ENCODE measurements around the gene GABPB1. TPM values are rescaled to one million over a fixed set of nuclear protein-coding genes. Genes with fewer than 3 reads are reported as not detected.

Gene GABPB1
- polyA plus RNA-seq, 2 donors: 5.1 to 7.3 TPM

GRCh38 chr15:50241684-50242450, 113.1 kb downstream of the GABPB1 start:
- H3K27me3 ChIP-seq (ENCODE audit: control insufficient read depth in 1 of 2, insufficient read depth in 2 of 2, low read length in 2 of 2): no peaks in the 10 kb centered on the region
- WGBS, 2 donors: 68 to 70% methylated on average over 5 of the region's 5 CpGs

DNA sequence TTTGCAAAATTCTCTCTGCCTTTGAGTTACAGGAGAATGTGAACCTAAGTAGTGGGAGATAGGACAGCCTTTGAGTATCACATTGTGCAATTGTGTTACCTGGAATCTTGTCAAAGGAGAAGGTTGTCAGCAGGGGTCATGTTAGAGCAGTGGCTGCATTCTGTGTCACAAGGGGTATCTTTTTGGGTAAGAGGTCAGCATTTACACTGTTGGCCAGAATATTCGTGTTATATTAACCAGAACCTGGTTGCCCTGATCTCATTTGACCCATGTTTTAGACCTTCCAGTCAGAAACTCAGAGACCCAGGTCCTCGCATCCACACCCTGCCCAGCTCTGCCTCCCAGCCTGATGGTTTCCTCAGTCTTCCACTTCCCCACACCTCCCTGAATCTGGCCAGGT, 116.7 kb downstream of the GABPB1 start:
- Histone ChIP-seq H3K27ac (ENCODE audit: low read depth in 2 of 2, low read length in 1 of 2) (no peak overlapping the region), H3K27me3 (ENCODE audit: control insufficient read depth in 1 of 2, insufficient read depth in 2 of 2, low read length in 2 of 2) (no peaks in the 10 kb centered on the region), H3K36me3 (ENCODE audit: control insufficient read depth in 2 of 2, insufficient read depth in 2 of 2, low read length in 1 of 2) (no peaks in the 10 kb centered on the region), H3K4me3 (ENCODE audit: low read depth in 1 of 2, low read length in 2 of 2) (no peak overlapping the region), H3K4me1 (ENCODE audit: control insufficient read depth in 2 of 2, insufficient read depth in 2 of 2, low read length in 1 of 2) (no peaks in the 10 kb centered on the region), H3K9me3 (ENCODE audit: control insufficient read depth in 2 of 2, insufficient read depth in 1 of 2, low read depth in 1 of 2, low read length in 1 of 2) (no peaks in the 10 kb centered on the region)
- 89 to 91% methylated on average over 2 of the region's 2 CpGs for WGBS, 2 donors

More at GRCh38 chr15:50241684-50242450, 113.1 kb downstream of the GABPB1 start:
- H3K9me3 ChIP-seq (ENCODE audit: control insufficient read depth in 2 of 2, insufficient read depth in 1 of 2, low read depth in 1 of 2, low read length in 1 of 2): no peaks in the 10 kb centered on the region
- H3K36me3 ChIP-seq (ENCODE audit: control insufficient read depth in 2 of 2, insufficient read depth in 2 of 2, low read length in 1 of 2): no peaks in the 10 kb centered on the region
- no peak overlapping the region for H3K27ac ChIP-seq (ENCODE audit: low read depth in 2 of 2, low read length in 1 of 2)
- no peaks in the 10 kb centered on the region for H3K4me1 ChIP-seq (ENCODE audit: control insufficient read depth in 2 of 2, insufficient read depth in 2 of 2, low read length in 1 of 2)
- no peak overlapping the region for H3K4me3 ChIP-seq (ENCODE audit: low read depth in 1 of 2, low read length in 2 of 2)

DNA sequence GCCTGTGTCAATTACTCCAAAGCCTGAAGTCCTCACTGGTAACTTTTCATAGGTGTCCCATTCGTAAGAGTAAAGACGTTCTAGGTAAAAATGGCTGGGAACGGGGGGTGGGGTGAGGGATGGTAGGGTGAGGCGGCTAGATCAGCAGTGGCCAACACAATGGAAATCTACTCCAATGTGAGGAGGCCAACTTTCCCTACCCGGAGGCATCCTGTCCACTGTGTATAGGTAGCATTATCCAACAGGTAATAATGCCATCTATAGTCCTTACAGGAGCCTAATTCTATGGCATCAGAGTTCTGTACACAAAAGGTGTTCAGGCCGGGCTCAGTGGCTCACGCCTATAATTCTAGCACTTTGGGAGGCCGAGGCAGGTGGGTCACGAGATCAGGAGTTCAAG, 118.6 kb downstream of the GABPB1 start:
- H3K4me3 ChIP-seq (ENCODE audit: low read depth in 1 of 2, low read length in 2 of 2): no peak overlapping the region
- H3K36me3 ChIP-seq (ENCODE audit: control insufficient read depth in 2 of 2, insufficient read depth in 2 of 2, low read length in 1 of 2): no peaks in the 10 kb centered on the region
- H3K27ac ChIP-seq (ENCODE audit: low read depth in 2 of 2, low read length in 1 of 2): no peak overlapping the region
- no peaks in the 10 kb centered on the region for H3K9me3 ChIP-seq (ENCODE audit: control insufficient read depth in 2 of 2, insufficient read depth in 1 of 2, low read depth in 1 of 2, low read length in 1 of 2)
- H3K27me3 ChIP-seq (ENCODE audit: control insufficient read depth in 1 of 2, insufficient read depth in 2 of 2, low read length in 2 of 2): no peaks in the 10 kb centered on the region
- H3K4me1 ChIP-seq (ENCODE audit: control insufficient read depth in 2 of 2, insufficient read depth in 2 of 2, low read length in 1 of 2): no peaks in the 10 kb centered on the region
- WGBS, 2 donors: 94 to 96% methylated on average over 9 of the region's 9 CpGs

GRCh38 chr15:50235794-50236193, 119.2 kb downstream of the GABPB1 start:
- Histone ChIP-seq H3K27ac (ENCODE audit: low read depth in 2 of 2, low read length in 1 of 2) (no peak overlapping the region), H3K27me3 (ENCODE audit: control insufficient read depth in 1 of 2, insufficient read depth in 2 of 2, low read length in 2 of 2) (no peaks in the 10 kb centered on the region)
- WGBS, 2 donors: 93 to 97% methylated on average over 1 of the region's 1 CpG

GRCh38 chr15:50234764-50235163, 120.2 kb downstream of the GABPB1 start:
- H3K4me3 ChIP-seq (ENCODE audit: low read depth in 1 of 2, low read length in 2 of 2): no peak overlapping the region
- WGBS, 2 donors: 37 to 41% methylated on average over 2 of the region's 2 CpGs
- H3K27ac ChIP-seq (ENCODE audit: low read depth in 2 of 2, low read length in 1 of 2): no peak overlapping the region

More at GRCh38 chr15:50235794-50236193, 119.2 kb downstream of the GABPB1 start:
- Histone ChIP-seq H3K36me3 (ENCODE audit: control insufficient read depth in 2 of 2, insufficient read depth in 2 of 2, low read length in 1 of 2) (no peaks in the 10 kb centered on the region), H3K4me1 (ENCODE audit: control insufficient read depth in 2 of 2, insufficient read depth in 2 of 2, low read length in 1 of 2) (no peaks in the 10 kb centered on the region), H3K9me3 (ENCODE audit: control insufficient read depth in 2 of 2, insufficient read depth in 1 of 2, low read depth in 1 of 2, low read length in 1 of 2) (no peaks in the 10 kb centered on the region), H3K4me3 (ENCODE audit: low read depth in 1 of 2, low read length in 2 of 2) (no peak overlapping the region)

DNA sequence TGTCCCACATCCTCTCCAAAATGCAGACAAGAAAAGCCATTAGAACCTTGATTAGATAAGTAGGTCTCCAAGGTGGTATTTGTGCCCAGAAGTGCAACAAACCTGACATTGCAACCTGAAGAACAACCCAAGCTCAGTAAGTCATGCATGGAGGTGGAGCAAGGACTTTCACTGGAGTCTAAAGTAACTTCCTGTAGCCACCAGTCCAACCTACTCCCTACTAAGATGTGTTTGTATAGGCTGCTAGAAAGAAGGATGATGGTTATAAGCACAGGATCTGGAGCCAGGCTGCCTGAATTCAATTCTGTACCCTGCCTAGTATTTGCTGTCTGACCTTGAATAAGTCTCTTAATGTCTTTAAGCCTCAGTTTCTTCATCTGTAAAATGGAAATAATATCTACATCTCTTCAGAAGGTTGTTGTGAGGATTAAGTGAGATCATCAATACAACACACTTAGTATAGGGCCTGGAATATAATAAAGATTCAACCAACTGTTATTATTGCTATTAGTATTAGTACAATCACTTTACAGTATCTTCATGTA, 121.7 kb downstream of the GABPB1 start:
- no peak overlapping the region for H3K27ac ChIP-seq (ENCODE audit: low read depth in 2 of 2, low read length in 1 of 2)
- H3K4me1 ChIP-seq (ENCODE audit: control insufficient read depth in 2 of 2, insufficient read depth in 2 of 2, low read length in 1 of 2): no peaks in the 10 kb centered on the region
- no peak overlapping the region for H3K4me3 ChIP-seq (ENCODE audit: low read depth in 1 of 2, low read length in 2 of 2)
- no peaks in the 10 kb centered on the region for H3K9me3 ChIP-seq (ENCODE audit: control insufficient read depth in 2 of 2, insufficient read depth in 1 of 2, low read depth in 1 of 2, low read length in 1 of 2)
- no peaks in the 10 kb centered on the region for H3K36me3 ChIP-seq (ENCODE audit: control insufficient read depth in 2 of 2, insufficient read depth in 2 of 2, low read length in 1 of 2)
- no peaks in the 10 kb centered on the region for H3K27me3 ChIP-seq (ENCODE audit: control insufficient read depth in 1 of 2, insufficient read depth in 2 of 2, low read length in 2 of 2)

More at GRCh38 chr15:50234764-50235163, 120.2 kb downstream of the GABPB1 start:
- Histone ChIP-seq H3K36me3 (ENCODE audit: control insufficient read depth in 2 of 2, insufficient read depth in 2 of 2, low read length in 1 of 2) (no peaks in the 10 kb centered on the region), H3K9me3 (ENCODE audit: control insufficient read depth in 2 of 2, insufficient read depth in 1 of 2, low read depth in 1 of 2, low read length in 1 of 2) (no peaks in the 10 kb centered on the region), H3K4me1 (ENCODE audit: control insufficient read depth in 2 of 2, insufficient read depth in 2 of 2, low read length in 1 of 2) (no peaks in the 10 kb centered on the region), H3K27me3 (ENCODE audit: control insufficient read depth in 1 of 2, insufficient read depth in 2 of 2, low read length in 2 of 2) (no peaks in the 10 kb centered on the region)

DNA sequence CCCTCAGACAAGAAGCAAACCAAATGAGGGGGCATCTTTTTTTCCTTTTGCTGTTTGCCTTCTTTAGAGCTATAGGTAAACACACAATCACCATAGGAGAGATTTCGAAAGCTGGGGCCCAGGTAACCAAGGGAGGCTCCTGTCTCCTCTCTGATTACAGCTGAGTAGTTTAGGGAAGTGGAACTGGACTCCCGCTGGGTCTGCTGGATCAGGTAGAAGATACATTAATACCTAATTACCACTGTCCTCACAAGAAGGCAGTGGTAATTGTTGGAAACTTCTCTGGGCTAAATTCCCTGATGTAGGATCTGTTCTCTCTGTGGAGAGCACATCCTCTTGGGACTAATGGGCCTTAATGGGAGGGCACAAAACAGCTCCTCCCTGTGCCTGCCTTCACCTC, 122.2 kb downstream of the GABPB1 start:
- Histone ChIP-seq H3K27me3 (ENCODE audit: control insufficient read depth in 1 of 2, insufficient read depth in 2 of 2, low read length in 2 of 2) (no peaks in the 10 kb centered on the region), H3K4me1 (ENCODE audit: control insufficient read depth in 2 of 2, insufficient read depth in 2 of 2, low read length in 1 of 2) (no peaks in the 10 kb centered on the region), H3K4me3 (ENCODE audit: low read depth in 1 of 2, low read length in 2 of 2) (no peak overlapping the region), H3K27ac (ENCODE audit: low read depth in 2 of 2, low read length in 1 of 2) (no peak overlapping the region), H3K36me3 (ENCODE audit: control insufficient read depth in 2 of 2, insufficient read depth in 2 of 2, low read length in 1 of 2) (no peaks in the 10 kb centered on the region), H3K9me3 (ENCODE audit: control insufficient read depth in 2 of 2, insufficient read depth in 1 of 2, low read depth in 1 of 2, low read length in 1 of 2) (no peaks in the 10 kb centered on the region)
- 88 to 95% methylated on average over 2 of the region's 2 CpGs for WGBS, 2 donors

DNA sequence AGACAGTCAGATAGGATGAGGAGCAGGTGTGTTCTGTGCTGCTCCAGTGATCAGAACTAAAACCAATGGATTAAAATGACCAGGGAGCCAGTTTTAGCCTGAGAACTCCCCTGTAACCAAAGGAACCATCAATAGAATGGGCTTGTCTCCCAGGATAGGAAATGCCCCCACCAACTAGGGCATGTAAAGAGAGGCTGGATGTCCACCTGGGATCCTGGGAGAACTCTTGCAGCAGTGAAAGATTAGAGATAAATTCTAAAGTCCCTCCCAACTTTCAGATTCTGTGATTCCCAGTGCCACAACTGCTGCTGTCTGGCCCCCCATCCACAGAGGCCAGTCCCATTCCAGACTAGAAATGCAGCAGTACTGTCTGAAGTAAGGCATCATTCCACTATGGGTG, 123.2 kb downstream of the GABPB1 start:
- H3K4me1 ChIP-seq (ENCODE audit: control insufficient read depth in 2 of 2, insufficient read depth in 2 of 2, low read length in 1 of 2): no peaks in the 10 kb centered on the region
- H3K4me3 ChIP-seq (ENCODE audit: low read depth in 1 of 2, low read length in 2 of 2): no peak overlapping the region
- no peaks in the 10 kb centered on the region for H3K27me3 ChIP-seq (ENCODE audit: control insufficient read depth in 1 of 2, insufficient read depth in 2 of 2, low read length in 2 of 2)
- no peaks in the 10 kb centered on the region for H3K9me3 ChIP-seq (ENCODE audit: control insufficient read depth in 2 of 2, insufficient read depth in 1 of 2, low read depth in 1 of 2, low read length in 1 of 2)
- no peak overlapping the region for H3K27ac ChIP-seq (ENCODE audit: low read depth in 2 of 2, low read length in 1 of 2)
- H3K36me3 ChIP-seq (ENCODE audit: control insufficient read depth in 2 of 2, insufficient read depth in 2 of 2, low read length in 1 of 2): no peaks in the 10 kb centered on the region

- WGBS, 2 donors: 71 to 87% methylated on average over 3 of the region's 3 CpGs
- H3K27ac ChIP-seq (ENCODE audit: low read depth in 2 of 2, low read length in 1 of 2): no peak overlapping the region
- H3K27me3 ChIP-seq (ENCODE audit: control insufficient read depth in 1 of 2, insufficient read depth in 2 of 2, low read length in 2 of 2): no peaks in the 10 kb centered on the region
- H3K4me3 ChIP-seq (ENCODE audit: low read depth in 1 of 2, low read length in 2 of 2): no peak overlapping the region
- no peaks in the 10 kb centered on the region for H3K4me1 ChIP-seq (ENCODE audit: control insufficient read depth in 2 of 2, insufficient read depth in 2 of 2, low read length in 1 of 2)
- no peaks in the 10 kb centered on the region for H3K9me3 ChIP-seq (ENCODE audit: control insufficient read depth in 2 of 2, insufficient read depth in 1 of 2, low read depth in 1 of 2, low read length in 1 of 2)
- H3K36me3 ChIP-seq (ENCODE audit: control insufficient read depth in 2 of 2, insufficient read depth in 2 of 2, low read length in 1 of 2): no peaks in the 10 kb centered on the region
These were observed 125.7 kb downstream of the GABPB1 start for GRCh38 chr15:50229336-50229735.

- no peaks in the 10 kb centered on the region for H3K36me3 ChIP-seq (ENCODE audit: control insufficient read depth in 2 of 2, insufficient read depth in 2 of 2, low read length in 1 of 2)
- no peaks in the 10 kb centered on the region for H3K9me3 ChIP-seq (ENCODE audit: control insufficient read depth in 2 of 2, insufficient read depth in 1 of 2, low read depth in 1 of 2, low read length in 1 of 2)
These were observed 126.1 kb downstream of the GABPB1 start for GRCh38 chr15:50228866-50229265.

More at GRCh38 chr15:50228866-50229265, 126.1 kb downstream of the GABPB1 start:
- Histone ChIP-seq H3K4me3 (ENCODE audit: low read depth in 1 of 2, low read length in 2 of 2) (no peak overlapping the region), H3K4me1 (ENCODE audit: control insufficient read depth in 2 of 2, insufficient read depth in 2 of 2, low read length in 1 of 2) (no peaks in the 10 kb centered on the region), H3K27me3 (ENCODE audit: control insufficient read depth in 1 of 2, insufficient read depth in 2 of 2, low read length in 2 of 2) (no peaks in the 10 kb centered on the region), H3K27ac (ENCODE audit: low read depth in 2 of 2, low read length in 1 of 2) (no peak overlapping the region)
- 86 to 89% methylated on average over 3 of the region's 3 CpGs for WGBS, 2 donors

Measured in esophagus (tissue), 2 donors.